Tibial artery (tissue), 4 donors: ENCODE data around the gene CISH.

ENCODE experiments used
- DNase-seq, 2 donors: peaks; one replicate each; pipeline ENCODE4 v3.0.0-alpha.2; 2019
- H3K27ac ChIP-seq, 2 donors: fragments of 200-600 bp; sonication (generic) in 1 of 2; 1 replicate in 1 of 2; 2 replicates in 1 of 2; pipeline ENCODE4 v1.5.1; 2018 to 2019; ENCODE audit warnings: mild to moderate bottlenecking in 1 of 2
- H3K27me3 ChIP-seq, 2 donors: fragments of 200-600 bp; sonication (generic) in 1 of 2; one replicate each; pipeline versions ENCODE4 v1.5.1 to v1.6.0; 2016 to 2019
- H3K36me3 ChIP-seq, 3 donors: fragments of 200-600 bp; sonication (generic) in 2 of 3; one replicate each; pipeline ENCODE4 v1.5.1; 2016 to 2019; ENCODE audit warnings: mild to moderate bottlenecking in 2 of 3
- H3K4me1 ChIP-seq, 4 donors: fragments of 200-600 bp; sonication (generic) in 2 of 4; 1 replicate in 3 of 4; 2 replicates in 1 of 4; pipeline ENCODE4 v1.5.1; 2016 to 2019
- H3K4me3 ChIP-seq, 2 donors: fragments of 200-600 bp; sonication (generic) in 1 of 2; 1 replicate in 1 of 2; 2 replicates in 1 of 2; pipeline ENCODE4 v1.5.1; 2018 to 2019; ENCODE audit warnings: mild to moderate bottlenecking in 2 of 2
- H3K9me3 ChIP-seq, 3 donors: fragments of 200-600 bp; sonication (generic) in 1 of 3; one replicate each; pipeline ENCODE4 v1.5.1; 2016 to 2019
- intact Hi-C: fragments of 100-400 bp; cut with DNase I; formaldehyde crosslinking; loops from one replicate; pipeline ENCODE4 v1.15.0; 2023; ENCODE audit warnings: low total_unique reads
- TF ChIP-seq, protein P1 (sequence below), 2 experiments: fragments of 200-600 bp in 1 of 2; fragments of 450-650 bp in 1 of 2; IDR thresholded peaks; one replicate each; pipeline ENCODE4 v1.5.1; 2017 to 2019; ENCODE audit warnings: antibody characterized with exemption in 2 of 2, mild to moderate bottlenecking in 1 of 2, moderate library complexity in 1 of 2

CISH gene

DNA sequence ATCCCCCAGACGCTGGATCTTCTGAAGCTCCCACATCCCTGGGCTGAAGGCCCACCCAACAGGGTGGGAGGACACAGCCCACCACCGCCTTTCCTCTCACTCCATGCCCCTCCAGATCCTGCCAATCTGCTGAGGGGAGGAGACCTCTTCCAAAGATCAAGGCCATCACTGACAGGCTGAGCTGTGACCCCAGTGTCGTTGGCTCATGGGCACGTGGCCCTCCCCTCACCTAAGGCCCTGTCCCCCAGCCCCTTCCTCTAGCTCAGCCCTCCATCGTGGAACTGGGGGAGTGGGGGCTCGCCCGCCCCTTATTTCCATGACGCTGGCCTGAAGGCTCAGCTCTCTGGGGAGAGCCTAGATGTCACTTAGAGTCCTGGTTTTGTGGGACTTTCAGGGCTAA is 54.5 kb downstream of the CISH start:
- no peak overlapping the region for H3K27ac ChIP-seq
- TF ChIP-seq, protein P1, sequence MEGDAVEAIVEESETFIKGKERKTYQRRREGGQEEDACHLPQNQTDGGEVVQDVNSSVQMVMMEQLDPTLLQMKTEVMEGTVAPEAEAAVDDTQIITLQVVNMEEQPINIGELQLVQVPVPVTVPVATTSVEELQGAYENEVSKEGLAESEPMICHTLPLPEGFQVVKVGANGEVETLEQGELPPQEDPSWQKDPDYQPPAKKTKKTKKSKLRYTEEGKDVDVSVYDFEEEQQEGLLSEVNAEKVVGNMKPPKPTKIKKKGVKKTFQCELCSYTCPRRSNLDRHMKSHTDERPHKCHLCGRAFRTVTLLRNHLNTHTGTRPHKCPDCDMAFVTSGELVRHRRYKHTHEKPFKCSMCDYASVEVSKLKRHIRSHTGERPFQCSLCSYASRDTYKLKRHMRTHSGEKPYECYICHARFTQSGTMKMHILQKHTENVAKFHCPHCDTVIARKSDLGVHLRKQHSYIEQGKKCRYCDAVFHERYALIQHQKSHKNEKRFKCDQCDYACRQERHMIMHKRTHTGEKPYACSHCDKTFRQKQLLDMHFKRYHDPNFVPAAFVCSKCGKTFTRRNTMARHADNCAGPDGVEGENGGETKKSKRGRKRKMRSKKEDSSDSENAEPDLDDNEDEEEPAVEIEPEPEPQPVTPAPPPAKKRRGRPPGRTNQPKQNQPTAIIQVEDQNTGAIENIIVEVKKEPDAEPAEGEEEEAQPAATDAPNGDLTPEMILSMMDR (IDR thresholded peaks at IDR 0.05) = no peak
- H3K4me1 ChIP-seq = no peaks in the 10 kb centered on the region
- no peak overlapping the region for H3K4me3 ChIP-seq
- peaks cover 0 to 21% (median 10%) of the 10 kb centered on the region in 3 donors for H3K36me3 ChIP-seq
- H3K9me3 ChIP-seq = no peaks in the 10 kb centered on the region
- no peak for DNase-seq
- H3K27me3 ChIP-seq = peaks cover 0 to 21% of the 10 kb centered on the region in 2 donors
- intact Hi-C loops = no loop called here
